Heart right ventricle (tissue), 16 donors: ENCODE results near the gene CTXN1. TPM values are rescaled to one million over a fixed set of nuclear protein-coding genes. Genes with fewer than 3 reads are reported as not detected.

Source experiments
- ATAC-seq, 8 donors: fragments of 200-7000 bp; cut with Tn5 transposase; one replicate each; pipeline ENCODE4 v1.9.1; 2020; ENCODE audit warnings: mild to moderate bottlenecking in 8 of 8, moderate library complexity in 8 of 8, moderate number of reproducible peaks in 1 of 8
- DNase-seq, 2 donors: peaks; one replicate each; pipeline ENCODE4 v3.0.0-alpha.2; 2020
- H3K27ac ChIP-seq, 10 donors: fragments of 200-600 bp; sonication (generic) in 2 of 10; one replicate each; pipeline versions ENCODE4 v1.5.0 to v1.8.0; 2020 to 2022; ENCODE audit warnings: mild to moderate bottlenecking in 3 of 10
- H3K27me3 ChIP-seq, 7 donors: fragments of 200-600 bp; one replicate each; pipeline ENCODE4 v1.8.0; 2021 to 2022; ENCODE audit warnings: mild to moderate bottlenecking in 2 of 7
- H3K36me3 ChIP-seq, 9 donors: fragments of 200-600 bp; sonication (generic) in 1 of 9; one replicate each; pipeline versions ENCODE4 v1.5.0 to v1.8.0; 2020 to 2022; ENCODE audit warnings: mild to moderate bottlenecking in 2 of 9
- H3K4me1 ChIP-seq, 9 donors: fragments of 200-600 bp; sonication (generic) in 1 of 9; one replicate each; pipeline versions ENCODE4 v1.5.0 to v1.8.0; 2020 to 2022; ENCODE audit warnings: mild to moderate bottlenecking in 4 of 9
- H3K4me3 ChIP-seq, 10 donors: fragments of 200-600 bp; sonication (generic) in 2 of 10; one replicate each; pipeline versions ENCODE4 v1.5.0 to v1.8.0; 2020 to 2022; ENCODE audit warnings: mild to moderate bottlenecking in 7 of 10, moderate library complexity in 2 of 10
- H3K9me3 ChIP-seq, 11 donors: fragments of 200-600 bp in 10 of 11; sonication (generic) in 2 of 11; one replicate each; pipeline versions ENCODE4 v1.5.0 to v1.8.0; 2013 to 2022; ENCODE audit warnings: mild to moderate bottlenecking in 2 of 11, control low read depth in 1 of 11, moderate library complexity in 1 of 11
- CTCF ChIP-seq, 9 donors: fragments of 200-600 bp; sonication (generic) in 2 of 9; IDR thresholded peaks; one replicate each; pipeline versions ENCODE4 v1.5.0 to v1.8.0; 2021 to 2022; ENCODE audit warnings: antibody characterized with exemption in 9 of 9, mild to moderate bottlenecking in 5 of 9, moderate library complexity in 1 of 9
- WGBS, 2 donors: extraction: QIAGEN DNeasy Blood & Tissue Kit; methylation state at CpG; one replicate each; pipeline ENCODE4 v1.1.7; 2013; ENCODE audit warnings: inconsistent platforms in 1 of 2; 5-methylcytosine and 5-hydroxymethylcytosine counted together
- intact Hi-C, 10 donors: fragments of 100-400 bp; cut with DNase I; formaldehyde crosslinking; loops; one replicate each; pipeline versions ENCODE4 v1.11.1 to v1.14.2; 2022
- polyA plus RNA-seq, 2 donors: library from polyadenylated mRNA; stranded (reverse); fragments of 200-250 nt; gene quantifications; one replicate each; pipeline ENCODE4 v1.2.3, GENCODE V29; 2013
- total RNA-seq, 10 donors: library from RNA; stranded (reverse); fragmentation: NEBNext Ultra II Directional in 3 of 10; extraction: Animal tissue kit (Norgen Biotek cat#: 25700) in 3 of 10; gene quantifications; one replicate each; pipeline versions ENCODE4 v1.2.1 to v1.2.4, GENCODE V29; 2021 to 2023
- donor health status: Arrhythmogenic right ventricular cardiomyopathy.
- donor health status: ischemic (EF 13 %, LVEDD 7.1; RV severe dilation, severe dysfunction).
- donor health status: healthy with polysubstance abuse.
- donor health status: DM: no; HTN: yes; CAD: no.
- donor health status: DM: no; HTN: no; CAD: no.
- donor health status: ischemic (EF 25% LVEDD 6.9; RV normal size, moderate dysfunction).
- donor health status: ischemic (EF 25% LVEDD 5.7; RV mildly dilated, moderate dysfunction).
- donor health status: healthy.
- donor health status: DM: yes; HTN: yes; CAD: no.
- donor health status: Ischemic cardiomyopathy.
- donor health status: ischemic (EF 35%, LVEDD 5.7; RV mildly dilated, moderate dysfunction).
- donor health status: nonischemic (EF 11% LVEDD 7.7; RV severe dilation, severe dysfunction).
- donor health status: DM: yes; HTN: yes; CAD: no.
- donor health status: PGD.
- donor health status: ischemic (EF 29% LVEDD 5.4; RV normal size, mild dysfunction).
- donor health status: nonischemic (EF 23%, LVEDD 6.1; RV moderate dilation, normal function).

The CTXN1 gene
- total and polyA plus RNA-seq, 12 donors: 0.18 to 0.74 (median 0.25) TPM; not detected in 5

DNA sequence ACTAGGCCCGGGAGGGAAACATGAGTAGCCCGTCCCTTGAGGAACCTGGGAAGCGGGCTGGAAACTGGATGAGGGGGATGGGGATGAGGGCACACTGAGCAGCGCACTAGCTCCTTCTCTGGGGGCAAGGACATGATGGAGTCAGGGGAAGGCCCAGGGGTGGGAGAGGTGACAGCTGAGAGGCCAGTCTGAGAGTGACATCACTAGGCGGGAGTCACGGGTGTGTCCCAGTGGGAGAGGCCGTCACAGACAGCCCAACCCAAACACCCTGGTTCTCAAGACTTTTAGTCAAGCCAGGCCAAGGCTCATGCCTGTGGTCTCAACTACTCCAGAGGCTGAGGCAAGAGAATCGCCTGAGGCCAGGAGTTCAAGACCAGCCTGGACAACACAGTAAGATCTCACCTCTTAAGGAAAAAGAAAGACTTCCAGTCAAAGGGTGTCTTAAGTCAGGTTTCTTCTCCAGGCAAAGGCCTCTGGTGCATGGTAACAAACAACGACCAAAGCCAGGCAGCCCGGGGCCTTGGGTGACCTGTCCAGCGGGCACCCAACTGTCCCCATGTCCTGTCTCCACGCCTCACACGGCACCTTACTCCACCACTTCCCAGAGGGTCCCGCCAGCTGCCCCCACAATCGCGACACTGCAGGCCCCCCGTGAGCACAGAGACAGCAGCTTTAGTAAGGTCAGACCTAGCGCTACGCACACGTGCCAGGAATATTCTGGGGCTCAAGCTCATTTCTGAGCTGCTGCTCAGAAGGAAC, 43.0 kb upstream of the CTXN1 start:
- Histone ChIP-seq H3K4me1 (peaks cover 0 to 8% (median 0%) of the 10 kb centered on the region in 9 donors), H3K27ac (no peak overlapping the region), H3K27me3 (no peaks in the 10 kb centered on the region), H3K4me3 (no peak overlapping the region), H3K9me3 (no peaks in the 10 kb centered on the region), H3K36me3 (peaks cover 0 to 100% (median 46%) of the 10 kb centered on the region in 9 donors)
- WGBS, 2 donors: 90 to 93% methylated on average over 20 of the region's 20 CpGs
- DNase-seq (no peak), ATAC-seq (peak in 2 of 8 donors; percentile 19 to 26)
- intact Hi-C loops: loop anchor here in 2 of 10 donors (5.0 to 10.0 kb wide), 2 partner anchors 33 to 186 kb away; no protein-coding TSS in a partner anchor
- TF ChIP-seq CTCF (IDR thresholded peaks at IDR 0.05): no peak

- no peaks in the 10 kb centered on the region for H3K4me1 ChIP-seq
- 92 to 94% methylated on average over 15 of the region's 15 CpGs for WGBS, 2 donors
- no peak for DNase-seq
- H3K36me3 ChIP-seq: peaks cover 0 to 100% (median 42%) of the 10 kb centered on the region in 9 donors
- no peaks in the 10 kb centered on the region for H3K9me3 ChIP-seq
- no peak for TF ChIP-seq CTCF (IDR thresholded peaks at IDR 0.05)
- no peak overlapping the region for H3K27ac ChIP-seq
- no peaks in the 10 kb centered on the region for H3K27me3 ChIP-seq
- H3K4me3 ChIP-seq: no peak overlapping the region
- intact Hi-C loops: loop anchor here in 2 of 10 donors (5.0 to 10.0 kb wide), 2 partner anchors 34 to 187 kb away; no protein-coding TSS in a partner anchor
- peak in 1 of 8 donors; percentile 4 for ATAC-seq
These were observed 42.3 kb upstream of the CTXN1 start for GRCh38 chr19:7968008-7968795.

- ATAC-seq (no peak), DNase-seq (no peak)
- Histone ChIP-seq H3K27me3 (no peaks in the 10 kb centered on the region), H3K4me1 (no peaks in the 10 kb centered on the region), H3K4me3 (no peak overlapping the region), H3K9me3 (no peaks in the 10 kb centered on the region), H3K27ac (no peak overlapping the region), H3K36me3 (peaks cover 0 to 100% (median 36%) of the 10 kb centered on the region in 9 donors)
- no peak for TF ChIP-seq CTCF (IDR thresholded peaks at IDR 0.05)
- intact Hi-C loops: loop anchor here in 2 of 10 donors (5.0 to 10.0 kb wide), 2 partner anchors 36 to 189 kb away; no protein-coding TSS in a partner anchor
- WGBS, 2 donors: 93% methylated on average over 12 of the region's 12 CpGs
These were observed 40.2 kb upstream of the CTXN1 start for GRCh38 chr19:7965921-7966665.
